B cell (primary cell): ENCODE measurements around the gene RASGEF1B.

Experiments
- CTCF ChIP-seq: fragments of 200-600 bp; IDR thresholded peaks from one replicate; pipeline ENCODE4 v1.8.0; 2022; ENCODE audit warnings: antibody characterized with exemption, mild to moderate bottlenecking
- EZH2 ChIP-seq: IDR thresholded peaks from 2 replicates; pipeline ENCODE4 v1.6.1; 2012; ENCODE audit warnings: borderline replicate concordance, low read depth, mild to moderate bottlenecking, moderate library complexity, low read length; ENCODE audit not compliant: insufficient read depth, poor library complexity, severe bottlenecking

- TF ChIP-seq CTCF (no peak), EZH2 (no peak)
Measured at GRCh38 chr4:81446634-81447033, 25.1 kb downstream of the RASGEF1B start.
